Measurements from ENCODE around the gene UBE2M. TPM values are rescaled to one million over a fixed set of nuclear protein-coding genes. Genes with fewer than 3 reads are reported as not detected.
A peak's percentile ranks its signal among the peaks of the same experiment; 100 is the strongest.

The UBE2M gene
- polyA plus RNA-seq, 2 of the 4 experiments (the other 2 are of a cell fraction) = 139 to 190 TPM

DNA sequence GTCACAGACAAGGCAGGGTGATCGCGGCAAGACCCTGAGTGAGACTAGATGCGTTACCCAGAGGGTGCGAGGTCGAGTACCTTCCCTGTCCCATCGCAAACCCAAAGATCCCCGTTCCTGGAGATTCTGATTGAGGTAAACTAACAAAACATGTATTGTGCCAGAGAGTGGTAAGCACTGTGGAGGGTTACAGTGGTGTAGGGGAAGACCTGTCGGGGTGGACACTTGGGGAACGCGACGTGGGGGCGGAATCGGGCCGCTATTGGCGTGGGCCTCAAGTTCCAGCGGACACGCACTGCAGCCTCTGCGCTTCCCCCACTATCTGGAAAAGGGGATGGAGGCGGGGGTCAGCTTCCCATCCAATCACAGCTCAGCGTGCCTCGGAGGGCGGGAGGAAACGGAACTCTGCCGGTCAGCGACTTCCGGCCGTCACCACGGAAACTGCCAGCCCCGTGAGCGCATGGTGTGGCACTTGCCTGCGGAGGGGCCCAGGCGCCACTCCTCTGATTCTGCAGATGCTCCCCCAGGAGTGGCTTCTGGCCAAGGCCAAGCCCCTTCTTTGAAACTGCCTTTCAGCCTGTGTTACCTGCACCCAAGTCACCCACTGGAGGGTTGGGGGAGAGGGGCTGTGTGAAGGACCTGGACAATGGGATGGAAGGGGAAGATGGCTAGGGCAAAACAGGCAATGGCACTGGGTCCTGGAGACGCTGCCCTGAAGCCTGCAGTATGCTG, 1.0 kb upstream of the UBE2M start (continued):
- TF ChIP-seq HOXB13 (CRISPR knock-in tag; IDR thresholded peaks at IDR 0.05; ENCODE audit: low read depth) (peak; percentile 75), ZSCAN20 (CRISPR knock-in tag; IDR thresholded peaks at IDR 0.05) (no peak), NR3C1 (IDR thresholded peaks at IDR 0.05) (no peak), CHD4 (IDR thresholded peaks at IDR 0.05; ENCODE audit: borderline replicate concordance) (no peak), MYC (IDR thresholded peaks at IDR 0.05; ENCODE audit: borderline replicate concordance, low read length) (peak; percentile 96), EHF (CRISPR knock-in tag; IDR thresholded peaks at IDR 0.05) (peak; percentile 91), ESRRA (IDR thresholded peaks at IDR 0.05; ENCODE audit: borderline replicate concordance, low read length) (no peak), CBX8 (IDR thresholded peaks at IDR 0.05) (no peak), RNF2 (IDR thresholded peaks at IDR 0.05; ENCODE audit: borderline replicate concordance, low read depth) (no peak), NFE2L2 (conservative IDR thresholded peaks at IDR 0.05; ENCODE audit: low read length) (no peak), MAFK (IDR thresholded peaks at IDR 0.05; ENCODE audit: partially characterized antibody) (no peak), MAZ (IDR thresholded peaks at IDR 0.05; ENCODE audit: borderline replicate concordance, low read depth, low read length) (no peak; the same call in 1 of the 2 replicates), FOXS1 (CRISPR knock-in tag; IDR thresholded peaks at IDR 0.05) (no peak; the same call in 1 of the 2 replicates), RARB (CRISPR knock-in tag; IDR thresholded peaks at IDR 0.05) (0 out of 2 replicates have a peak, but pooled peaks have one; percentile 31)
- TF ChIP-seq, protein P1, sequence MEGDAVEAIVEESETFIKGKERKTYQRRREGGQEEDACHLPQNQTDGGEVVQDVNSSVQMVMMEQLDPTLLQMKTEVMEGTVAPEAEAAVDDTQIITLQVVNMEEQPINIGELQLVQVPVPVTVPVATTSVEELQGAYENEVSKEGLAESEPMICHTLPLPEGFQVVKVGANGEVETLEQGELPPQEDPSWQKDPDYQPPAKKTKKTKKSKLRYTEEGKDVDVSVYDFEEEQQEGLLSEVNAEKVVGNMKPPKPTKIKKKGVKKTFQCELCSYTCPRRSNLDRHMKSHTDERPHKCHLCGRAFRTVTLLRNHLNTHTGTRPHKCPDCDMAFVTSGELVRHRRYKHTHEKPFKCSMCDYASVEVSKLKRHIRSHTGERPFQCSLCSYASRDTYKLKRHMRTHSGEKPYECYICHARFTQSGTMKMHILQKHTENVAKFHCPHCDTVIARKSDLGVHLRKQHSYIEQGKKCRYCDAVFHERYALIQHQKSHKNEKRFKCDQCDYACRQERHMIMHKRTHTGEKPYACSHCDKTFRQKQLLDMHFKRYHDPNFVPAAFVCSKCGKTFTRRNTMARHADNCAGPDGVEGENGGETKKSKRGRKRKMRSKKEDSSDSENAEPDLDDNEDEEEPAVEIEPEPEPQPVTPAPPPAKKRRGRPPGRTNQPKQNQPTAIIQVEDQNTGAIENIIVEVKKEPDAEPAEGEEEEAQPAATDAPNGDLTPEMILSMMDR (IDR thresholded peaks at IDR 0.05) = no peak

DNA sequence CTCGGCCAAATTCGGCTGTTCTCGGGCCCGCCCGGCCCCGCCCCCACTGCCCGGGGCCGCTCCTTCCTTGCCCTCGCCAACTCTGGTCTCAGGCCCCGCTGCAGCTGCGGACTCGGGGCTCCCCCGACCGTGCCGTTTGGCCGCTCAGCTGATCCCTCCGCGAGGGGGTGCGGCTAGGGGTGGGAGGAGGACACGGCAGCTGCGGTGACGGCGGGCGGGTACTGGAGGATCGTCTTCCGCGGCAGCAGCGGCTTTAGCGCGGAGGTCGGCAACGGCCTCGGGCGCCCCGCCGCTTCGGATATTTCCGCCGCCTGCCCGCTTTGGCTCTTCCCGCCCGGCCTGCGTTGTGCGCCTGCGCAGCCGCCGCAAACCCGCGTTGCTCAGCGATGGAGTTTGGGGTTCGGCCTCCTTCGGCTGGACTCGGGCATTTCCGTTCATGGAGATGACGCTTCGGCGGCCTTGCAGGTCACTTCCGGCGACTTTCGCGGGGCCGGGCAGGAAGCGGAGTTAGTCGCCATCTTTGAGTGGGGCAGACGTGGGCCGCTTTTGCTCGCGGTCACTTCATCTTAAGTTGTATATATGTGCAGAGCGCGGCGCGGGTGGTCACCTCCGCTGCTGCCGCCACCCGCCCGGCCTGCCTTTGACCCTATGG, 338 bp upstream of the UBE2M start:
- 0% methylated on average over 22 of the region's 76 CpGs for WGBS (ENCODE audit: missing lambda C conversion rate)
- H3K4me3 ChIP-seq = peak overlapping the region; percentile 78
- peaks cover 37% of the 10 kb centered on the region for H3K4me1 ChIP-seq
- H3K9me3 ChIP-seq = no peaks in the 10 kb centered on the region
- TF ChIP-seq POLR2AphosphoS2 (conservative IDR thresholded peaks at IDR 0.05; ENCODE audit: low read length) (no peak), EHMT2 (IDR thresholded peaks at IDR 0.05; ENCODE audit: low read depth) (no peak), CHD2 (IDR thresholded peaks at IDR 0.05; ENCODE audit: low read length, partially characterized antibody) (peak; percentile 5), MAFK (IDR thresholded peaks at IDR 0.05; ENCODE audit: partially characterized antibody) (peak; percentile 5), NPAS2 (CRISPR knock-in tag; IDR thresholded peaks at IDR 0.05; ENCODE audit: borderline replicate concordance) (no peak), MAZ (IDR thresholded peaks at IDR 0.05; ENCODE audit: borderline replicate concordance, low read depth, low read length) (0 out of 2 replicates have a peak, but pooled peaks have one; percentile 53), ZFP36 (IDR thresholded peaks at IDR 0.05; ENCODE audit: borderline replicate concordance, partially characterized antibody) (no peak), JUN (IDR thresholded peaks at IDR 0.05) (peak in 1 of 2 experiments; percentile 92; a peak in 4 of 5 replicates), ESRRA (IDR thresholded peaks at IDR 0.05; ENCODE audit: borderline replicate concordance, low read length) (no peak), TFCP2L1 (CRISPR knock-in tag; IDR thresholded peaks at IDR 0.05) (0 out of 2 replicates have a peak, but pooled peaks have one; percentile 28), POLR2A (IDR thresholded peaks at IDR 0.05; ENCODE audit: low read length) (peak; percentile 68), RFX5 (IDR thresholded peaks at IDR 0.05) (no peak), CBX8 (IDR thresholded peaks at IDR 0.05) (no peak)
- TF ChIP-seq, protein P2, sequence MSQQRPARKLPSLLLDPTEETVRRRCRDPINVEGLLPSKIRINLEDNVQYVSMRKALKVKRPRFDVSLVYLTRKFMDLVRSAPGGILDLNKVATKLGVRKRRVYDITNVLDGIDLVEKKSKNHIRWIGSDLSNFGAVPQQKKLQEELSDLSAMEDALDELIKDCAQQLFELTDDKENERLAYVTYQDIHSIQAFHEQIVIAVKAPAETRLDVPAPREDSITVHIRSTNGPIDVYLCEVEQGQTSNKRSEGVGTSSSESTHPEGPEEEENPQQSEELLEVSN (IDR thresholded peaks at IDR 0.05; ENCODE audit: borderline replicate concordance, low read depth) = peak; percentile 94
- TF ChIP-seq, protein P3, sequence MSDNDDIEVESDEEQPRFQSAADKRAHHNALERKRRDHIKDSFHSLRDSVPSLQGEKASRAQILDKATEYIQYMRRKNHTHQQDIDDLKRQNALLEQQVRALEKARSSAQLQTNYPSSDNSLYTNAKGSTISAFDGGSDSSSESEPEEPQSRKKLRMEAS (IDR thresholded peaks at IDR 0.05) = peak; percentile 53
- TF ChIP-seq, protein P4, sequence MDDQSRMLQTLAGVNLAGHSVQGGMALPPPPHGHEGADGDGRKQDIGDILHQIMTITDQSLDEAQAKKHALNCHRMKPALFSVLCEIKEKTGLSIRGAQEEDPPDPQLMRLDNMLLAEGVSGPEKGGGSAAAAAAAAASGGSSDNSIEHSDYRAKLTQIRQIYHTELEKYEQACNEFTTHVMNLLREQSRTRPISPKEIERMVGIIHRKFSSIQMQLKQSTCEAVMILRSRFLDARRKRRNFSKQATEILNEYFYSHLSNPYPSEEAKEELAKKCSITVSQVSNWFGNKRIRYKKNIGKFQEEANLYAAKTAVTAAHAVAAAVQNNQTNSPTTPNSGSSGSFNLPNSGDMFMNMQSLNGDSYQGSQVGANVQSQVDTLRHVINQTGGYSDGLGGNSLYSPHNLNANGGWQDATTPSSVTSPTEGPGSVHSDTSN (IDR thresholded peaks at IDR 0.05) = no peak
- TF ChIP-seq, protein P5, sequence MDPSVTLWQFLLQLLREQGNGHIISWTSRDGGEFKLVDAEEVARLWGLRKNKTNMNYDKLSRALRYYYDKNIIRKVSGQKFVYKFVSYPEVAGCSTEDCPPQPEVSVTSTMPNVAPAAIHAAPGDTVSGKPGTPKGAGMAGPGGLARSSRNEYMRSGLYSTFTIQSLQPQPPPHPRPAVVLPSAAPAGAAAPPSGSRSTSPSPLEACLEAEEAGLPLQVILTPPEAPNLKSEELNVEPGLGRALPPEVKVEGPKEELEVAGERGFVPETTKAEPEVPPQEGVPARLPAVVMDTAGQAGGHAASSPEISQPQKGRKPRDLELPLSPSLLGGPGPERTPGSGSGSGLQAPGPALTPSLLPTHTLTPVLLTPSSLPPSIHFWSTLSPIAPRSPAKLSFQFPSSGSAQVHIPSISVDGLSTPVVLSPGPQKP (IDR thresholded peaks at IDR 0.05; ENCODE audit: low read depth, low read length) = no peak
- TF ChIP-seq, protein P6, sequence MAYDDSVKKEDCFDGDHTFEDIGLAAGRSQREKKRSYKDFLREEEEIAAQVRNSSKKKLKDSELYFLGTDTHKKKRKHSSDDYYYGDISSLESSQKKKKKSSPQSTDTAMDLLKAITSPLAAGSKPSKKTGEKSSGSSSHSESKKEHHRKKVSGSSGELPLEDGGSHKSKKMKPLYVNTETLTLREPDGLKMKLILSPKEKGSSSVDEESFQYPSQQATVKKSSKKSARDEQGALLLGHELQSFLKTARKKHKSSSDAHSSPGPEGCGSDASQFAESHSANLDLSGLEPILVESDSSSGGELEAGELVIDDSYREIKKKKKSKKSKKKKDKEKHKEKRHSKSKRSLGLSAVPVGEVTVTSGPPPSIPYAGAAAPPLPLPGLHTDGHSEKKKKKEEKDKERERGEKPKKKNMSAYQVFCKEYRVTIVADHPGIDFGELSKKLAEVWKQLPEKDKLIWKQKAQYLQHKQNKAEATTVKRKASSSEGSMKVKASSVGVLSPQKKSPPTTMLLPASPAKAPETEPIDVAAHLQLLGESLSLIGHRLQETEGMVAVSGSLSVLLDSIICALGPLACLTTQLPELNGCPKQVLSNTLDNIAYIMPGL (CRISPR knock-in tag; IDR thresholded peaks at IDR 0.05; ENCODE audit: borderline replicate concordance) = no peak
- CTCF ChIA-PET = interaction anchor here (0.7 to 4.0 kb wide), 5 partner anchors 11 to 44 kb away, joined by 3 to 28 read pairs (median 3); partner anchors contain the start of gene ZBTB45
- DNase-seq (ENCODE audit: low read depth in 1 of 2, low spot score in 1 of 2) (peak; percentile 93 to 100), ATAC-seq (peak; percentile 45 to 76), FAIRE-seq (peak; percentile 94)
- POLR2A ChIA-PET = interaction anchor here (0.7 to 2.9 kb wide), 15 partner anchors 9 to 376 kb away, joined by 3 to 37 read pairs (median 6); partner anchors contain the start of genes MZF1, TRIM28, ZBTB45 and ZNF274
- peak overlapping the region; percentile 95 to 99 for H3K27ac ChIP-seq
- peak overlapping the region; percentile 94 for H3K4me2 ChIP-seq
